ENCODE data around the gene EFEMP1.

- TF ChIP-seq CTCF (IDR thresholded peaks at IDR 0.05) (no peak), POLR2A (IDR thresholded peaks at IDR 0.05) (no peak)
Measured at GRCh38 chr2:55857766-55858165, 65.8 kb downstream of the EFEMP1 start.
